Germinal center (tissue), 1 donor: ENCODE data around the gene MYO3B.

Experiments used
- DNase-seq: peaks from one replicate; pipeline ENCODE4 v3.0.0; 2012; ENCODE audit warnings: mixed read lengths, low spot score

Gene MYO3B

DNA sequence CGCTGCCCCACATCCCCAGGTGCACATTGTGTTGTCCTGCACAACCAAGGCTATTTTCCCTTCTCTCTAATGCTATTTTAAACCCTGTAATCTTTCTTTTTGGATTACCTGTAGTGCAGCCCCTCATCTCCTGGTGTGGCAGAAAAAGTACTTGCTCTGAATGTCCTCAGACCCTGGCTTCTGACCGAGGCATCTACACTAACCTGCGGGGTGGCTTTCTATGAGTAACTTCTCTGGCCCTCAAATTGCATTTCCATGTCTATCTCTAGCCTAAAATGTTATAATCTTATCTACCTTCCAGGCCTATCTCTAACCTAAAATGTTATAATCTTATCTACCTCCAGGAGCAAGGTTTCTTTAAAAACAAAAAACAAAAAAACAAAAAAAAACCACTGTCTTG is 519.0 kb downstream of the MYO3B start:
- DNase-seq, result no peak

DNA sequence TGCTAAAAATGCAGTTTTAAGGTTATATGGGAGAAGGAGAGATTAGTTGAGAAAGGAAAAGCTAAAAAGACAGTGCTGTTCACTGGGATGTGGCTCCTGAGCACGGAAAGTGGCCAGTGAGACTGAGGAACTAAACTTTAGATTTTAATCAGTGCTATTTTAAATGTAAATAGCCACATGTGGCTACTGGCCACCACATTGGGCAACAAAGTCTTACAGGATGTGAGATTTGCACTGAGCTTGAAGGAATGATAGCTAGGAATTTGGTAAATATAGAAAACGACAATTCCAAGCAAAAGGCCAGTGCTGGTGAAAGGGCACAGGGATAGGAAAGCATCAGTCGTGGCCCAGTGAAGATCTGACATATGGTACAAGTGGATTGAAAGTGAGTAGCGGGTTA is 523.1 kb downstream of the MYO3B start:
- DNase-seq, result no peak

DNA sequence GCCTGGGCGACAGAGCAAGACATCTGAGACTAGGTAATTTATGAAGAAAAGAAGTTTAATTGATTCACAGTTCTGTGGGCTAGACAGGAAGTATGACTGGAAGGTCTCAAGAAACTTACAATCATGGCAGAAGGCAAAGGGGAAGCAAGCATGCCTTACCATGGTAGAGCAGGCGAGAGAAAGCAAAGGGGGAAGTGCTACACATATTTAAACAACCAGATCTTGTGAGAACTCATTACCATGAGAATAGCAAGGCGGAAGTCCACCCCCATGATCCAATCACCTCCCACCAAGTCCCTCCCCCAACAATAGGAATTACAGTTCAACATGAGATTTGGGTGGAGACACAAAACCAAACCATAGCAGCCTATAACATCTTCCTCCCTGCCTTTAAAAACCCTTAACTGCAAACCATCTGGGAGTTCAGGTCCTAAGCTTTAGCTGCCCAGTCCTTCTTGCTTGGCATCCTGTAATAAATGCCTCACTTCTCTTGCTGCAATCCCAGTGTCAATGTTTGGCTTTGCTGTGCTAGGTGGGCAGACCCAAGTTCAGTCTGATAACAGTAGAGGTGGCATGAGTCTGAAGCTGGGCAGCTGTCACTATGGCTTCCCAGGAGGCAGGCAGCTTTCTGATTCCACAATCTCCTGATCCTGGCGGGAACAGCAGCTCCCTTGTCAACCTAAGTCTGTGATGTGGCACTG is 526.0 kb downstream of the MYO3B start:
- no peak for DNase-seq
